SK-N-SH treated with all-trans-retinoic acid at 6 μM for 48 hours (cell line): ENCODE measurements around the gene TRAPPC2L.

ENCODE experiments used
- ATAC-seq: fragments of 200-7000 bp; cut with Tn5 transposase; 3 replicates; pipeline ENCODE4 v1.9.1; 2020; ENCODE audit warnings: mild to moderate bottlenecking, moderate library complexity
- ARNTL ChIP-seq: fragments of 450-650 bp; formaldehyde crosslinking; IDR thresholded peaks from 2 replicates; pipeline ENCODE4 v1.5.0; 2020; ENCODE audit warnings: low read depth, mild to moderate bottlenecking, moderate library complexity, borderline replicate concordance
- BACH2 ChIP-seq: fragments of 250-450 bp; sonication (Bioruptor Pico); IDR thresholded peaks from 2 replicates; pipeline ENCODE4 v1.9.0; 2021; ENCODE audit warnings: mild to moderate bottlenecking, borderline replicate concordance
- CSDC2 ChIP-seq: fragments of 250-450 bp; sonication (Bioruptor Pico); IDR thresholded peaks from 2 replicates; pipeline ENCODE4 v1.5.0; 2020; ENCODE audit warnings: mild to moderate bottlenecking, moderate library complexity
- ESRRG ChIP-seq: fragments of 250-450 bp; sonication (Bioruptor Pico); IDR thresholded peaks from 2 replicates; pipeline ENCODE4 v1.6.1; 2021; ENCODE audit warnings: mild to moderate bottlenecking
- GLIS3 ChIP-seq: fragments of 250-450 bp; sonication (Bioruptor Pico); IDR thresholded peaks from 2 replicates; pipeline ENCODE4 v1.5.0; 2020; ENCODE audit warnings: mild to moderate bottlenecking, moderate library complexity
- ISL1 ChIP-seq: fragments of 250-450 bp; sonication (Bioruptor Pico); IDR thresholded peaks from 2 replicates; pipeline ENCODE4 v2.1.2; 2022; ENCODE audit warnings: mild to moderate bottlenecking, moderate library complexity
- OSR1 ChIP-seq: fragments of 250-450 bp; sonication (Bioruptor Pico); IDR thresholded peaks from 2 replicates; pipeline ENCODE4 v1.8.0; 2022; ENCODE audit warnings: moderate library complexity, mild to moderate bottlenecking, inconsistent platforms
- PPARA ChIP-seq: fragments of 250-450 bp; sonication (Bioruptor Pico); IDR thresholded peaks from 2 replicates; pipeline ENCODE4 v1.5.0; 2020; ENCODE audit warnings: mild to moderate bottlenecking, borderline replicate concordance
- SNAI2 ChIP-seq: fragments of 250-450 bp; sonication (Bioruptor Pico); IDR thresholded peaks from 2 replicates; pipeline ENCODE4 v1.5.0; 2020; ENCODE audit warnings: mild to moderate bottlenecking, moderate library complexity
- TCF4 ChIP-seq: fragments of 250-450 bp; sonication (Bioruptor Pico); IDR thresholded peaks from 2 replicates; pipeline ENCODE4 v1.8.0; 2021; ENCODE audit warnings: mild to moderate bottlenecking, moderate library complexity, borderline replicate concordance
- ZC3H10 ChIP-seq: fragments of 250-450 bp; sonication (Bioruptor Pico); IDR thresholded peaks from 2 replicates; pipeline ENCODE4 v1.5.1; 2021; ENCODE audit warnings: mild to moderate bottlenecking, moderate library complexity
- ZFP3 ChIP-seq: fragments of 250-450 bp; sonication (Bioruptor Pico); IDR thresholded peaks from 2 replicates; pipeline ENCODE4 v1.5.0; 2020; ENCODE audit warnings: mild to moderate bottlenecking, moderate library complexity
- ZFP30 ChIP-seq: fragments of 450-650 bp; formaldehyde crosslinking; IDR thresholded peaks from 2 replicates; pipeline ENCODE4 v1.5.0; 2022; ENCODE audit warnings: mild to moderate bottlenecking, moderate library complexity
- ZNF70 ChIP-seq: fragments of 450-650 bp; formaldehyde crosslinking; IDR thresholded peaks from 2 replicates; pipeline ENCODE4 v1.5.0; 2020; ENCODE audit warnings: mild to moderate bottlenecking, moderate library complexity
- ZNF8 ChIP-seq: fragments of 450-650 bp; formaldehyde crosslinking; IDR thresholded peaks from 2 replicates; pipeline ENCODE4 v1.5.0; 2020; ENCODE audit warnings: mild to moderate bottlenecking, moderate library complexity
- TF ChIP-seq, protein P1 (sequence below): fragments of 250-450 bp; sonication (Bioruptor Pico); IDR thresholded peaks from 2 replicates; pipeline ENCODE4 v1.5.1; 2021; ENCODE audit warnings: mild to moderate bottlenecking, moderate library complexity
- TF ChIP-seq, protein P2 (sequence below): fragments of 250-450 bp; sonication (Bioruptor Pico); IDR thresholded peaks from 2 replicates; pipeline ENCODE4 v1.8.0; 2021; ENCODE audit warnings: low read depth, mild to moderate bottlenecking, moderate library complexity, borderline replicate concordance
- TF ChIP-seq, protein P3 (sequence below): fragments of 250-450 bp; sonication (Bioruptor Pico); IDR thresholded peaks from 2 replicates; pipeline ENCODE4 v1.8.0; 2020; ENCODE audit warnings: mild to moderate bottlenecking, moderate library complexity, borderline replicate concordance
- TF ChIP-seq, protein P4 (sequence below): fragments of 250-450 bp; sonication (Bioruptor Pico); IDR thresholded peaks from 2 replicates; pipeline ENCODE4 v1.5.1; 2020; ENCODE audit warnings: low read depth, mild to moderate bottlenecking, moderate library complexity
- TF ChIP-seq, protein P5 (sequence below): fragments of 250-450 bp; sonication (Bioruptor Pico); IDR thresholded peaks from 2 replicates; pipeline ENCODE4 v1.5.0; 2020; ENCODE audit warnings: mild to moderate bottlenecking, moderate library complexity

TRAPPC2L gene

DNA sequence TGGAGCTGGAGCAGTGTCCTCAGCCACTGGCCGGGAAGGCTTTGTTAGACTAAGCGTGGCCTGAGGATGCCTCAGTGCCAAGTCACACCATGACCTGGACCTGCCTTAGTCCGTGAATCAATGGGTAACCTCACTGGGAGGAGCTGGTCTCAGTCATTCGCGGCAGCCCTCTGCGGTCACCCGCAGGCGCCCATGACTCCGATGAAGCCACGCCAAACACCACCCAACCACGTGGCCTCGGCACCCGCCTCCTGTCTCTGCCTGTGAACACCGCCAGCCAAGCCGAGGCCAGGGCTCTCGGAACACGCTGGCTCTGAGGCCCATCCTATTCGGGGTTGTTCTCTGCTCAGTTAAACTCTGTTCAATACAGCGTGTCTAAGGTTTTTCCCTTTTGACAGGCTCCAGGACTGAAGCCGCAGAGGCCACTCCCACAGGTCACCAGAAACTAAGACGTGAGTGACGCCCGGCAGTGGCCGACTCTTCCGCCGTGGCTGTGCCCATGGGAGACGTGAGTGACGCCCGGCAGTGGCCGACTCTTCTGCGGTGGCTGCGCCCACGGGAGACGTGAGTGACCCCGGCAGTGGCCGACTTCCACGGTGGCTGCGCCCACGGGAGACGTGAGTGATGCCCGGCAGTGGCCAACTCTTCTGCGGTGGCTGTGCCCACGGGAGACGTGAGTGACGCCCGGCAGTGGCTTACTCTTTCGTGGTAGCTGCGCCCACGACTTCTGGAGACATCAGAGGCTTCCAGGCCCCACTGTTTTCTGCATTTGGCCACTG, 26.4 kb downstream of the TRAPPC2L start:
- TF ChIP-seq PPARA (CRISPR knock-in tag), result no peak
- TF ChIP-seq, protein P1, sequence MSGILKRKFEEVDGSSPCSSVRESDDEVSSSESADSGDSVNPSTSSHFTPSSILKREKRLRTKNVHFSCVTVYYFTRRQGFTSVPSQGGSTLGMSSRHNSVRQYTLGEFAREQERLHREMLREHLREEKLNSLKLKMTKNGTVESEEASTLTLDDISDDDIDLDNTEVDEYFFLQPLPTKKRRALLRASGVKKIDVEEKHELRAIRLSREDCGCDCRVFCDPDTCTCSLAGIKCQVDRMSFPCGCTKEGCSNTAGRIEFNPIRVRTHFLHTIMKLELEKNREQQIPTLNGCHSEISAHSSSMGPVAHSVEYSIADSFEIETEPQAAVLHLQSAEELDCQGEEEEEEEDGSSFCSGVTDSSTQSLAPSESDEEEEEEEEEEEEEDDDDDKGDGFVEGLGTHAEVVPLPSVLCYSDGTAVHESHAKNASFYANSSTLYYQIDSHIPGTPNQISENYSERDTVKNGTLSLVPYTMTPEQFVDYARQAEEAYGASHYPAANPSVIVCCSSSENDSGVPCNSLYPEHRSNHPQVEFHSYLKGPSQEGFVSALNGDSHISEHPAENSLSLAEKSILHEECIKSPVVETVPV, result no peak
- no peak for TF ChIP-seq ZC3H10 (CRISPR knock-in tag)
- TF ChIP-seq CSDC2, result no peak
- TF ChIP-seq, protein P2, sequence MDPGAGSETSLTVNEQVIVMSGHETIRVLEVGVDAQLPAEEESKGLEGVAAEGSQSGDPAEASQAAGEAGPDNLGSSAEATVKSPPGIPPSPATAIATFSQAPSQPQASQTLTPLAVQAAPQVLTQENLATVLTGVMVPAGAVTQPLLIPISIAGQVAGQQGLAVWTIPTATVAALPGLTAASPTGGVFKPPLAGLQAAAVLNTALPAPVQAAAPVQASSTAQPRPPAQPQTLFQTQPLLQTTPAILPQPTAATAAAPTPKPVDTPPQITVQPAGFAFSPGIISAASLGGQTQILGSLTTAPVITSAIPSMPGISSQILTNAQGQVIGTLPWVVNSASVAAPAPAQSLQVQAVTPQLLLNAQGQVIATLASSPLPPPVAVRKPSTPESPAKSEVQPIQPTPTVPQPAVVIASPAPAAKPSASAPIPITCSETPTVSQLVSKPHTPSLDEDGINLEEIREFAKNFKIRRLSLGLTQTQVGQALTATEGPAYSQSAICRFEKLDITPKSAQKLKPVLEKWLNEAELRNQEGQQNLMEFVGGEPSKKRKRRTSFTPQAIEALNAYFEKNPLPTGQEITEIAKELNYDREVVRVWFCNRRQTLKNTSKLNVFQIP (CRISPR knock-in tag), result no peak
- TF ChIP-seq, protein P3, sequence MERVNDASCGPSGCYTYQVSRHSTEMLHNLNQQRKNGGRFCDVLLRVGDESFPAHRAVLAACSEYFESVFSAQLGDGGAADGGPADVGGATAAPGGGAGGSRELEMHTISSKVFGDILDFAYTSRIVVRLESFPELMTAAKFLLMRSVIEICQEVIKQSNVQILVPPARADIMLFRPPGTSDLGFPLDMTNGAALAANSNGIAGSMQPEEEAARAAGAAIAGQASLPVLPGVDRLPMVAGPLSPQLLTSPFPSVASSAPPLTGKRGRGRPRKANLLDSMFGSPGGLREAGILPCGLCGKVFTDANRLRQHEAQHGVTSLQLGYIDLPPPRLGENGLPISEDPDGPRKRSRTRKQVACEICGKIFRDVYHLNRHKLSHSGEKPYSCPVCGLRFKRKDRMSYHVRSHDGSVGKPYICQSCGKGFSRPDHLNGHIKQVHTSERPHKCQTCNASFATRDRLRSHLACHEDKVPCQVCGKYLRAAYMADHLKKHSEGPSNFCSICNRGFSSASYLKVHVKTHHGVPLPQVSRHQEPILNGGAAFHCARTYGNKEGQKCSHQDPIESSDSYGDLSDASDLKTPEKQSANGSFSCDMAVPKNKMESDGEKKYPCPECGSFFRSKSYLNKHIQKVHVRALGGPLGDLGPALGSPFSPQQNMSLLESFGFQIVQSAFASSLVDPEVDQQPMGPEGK (CRISPR knock-in tag), result no peak
- TF ChIP-seq ZNF70 (CRISPR knock-in tag), result no peak
- no peak for TF ChIP-seq ISL1 (CRISPR knock-in tag)
- TF ChIP-seq ZFP3 (CRISPR knock-in tag), result no peak
- TF ChIP-seq GLIS3 (CRISPR knock-in tag), result no peak
- TF ChIP-seq ZNF8 (CRISPR knock-in tag), result no peak
- TF ChIP-seq, protein P4, sequence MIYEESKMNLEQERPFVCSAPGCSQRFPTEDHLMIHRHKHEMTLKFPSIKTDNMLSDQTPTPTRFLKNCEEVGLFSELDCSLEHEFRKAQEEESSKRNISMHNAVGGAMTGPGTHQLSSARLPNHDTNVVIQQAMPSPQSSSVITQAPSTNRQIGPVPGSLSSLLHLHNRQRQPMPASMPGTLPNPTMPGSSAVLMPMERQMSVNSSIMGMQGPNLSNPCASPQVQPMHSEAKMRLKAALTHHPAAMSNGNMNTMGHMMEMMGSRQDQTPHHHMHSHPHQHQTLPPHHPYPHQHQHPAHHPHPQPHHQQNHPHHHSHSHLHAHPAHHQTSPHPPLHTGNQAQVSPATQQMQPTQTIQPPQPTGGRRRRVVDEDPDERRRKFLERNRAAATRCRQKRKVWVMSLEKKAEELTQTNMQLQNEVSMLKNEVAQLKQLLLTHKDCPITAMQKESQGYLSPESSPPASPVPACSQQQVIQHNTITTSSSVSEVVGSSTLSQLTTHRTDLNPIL (CRISPR knock-in tag), result no peak
- TF ChIP-seq, protein P5, sequence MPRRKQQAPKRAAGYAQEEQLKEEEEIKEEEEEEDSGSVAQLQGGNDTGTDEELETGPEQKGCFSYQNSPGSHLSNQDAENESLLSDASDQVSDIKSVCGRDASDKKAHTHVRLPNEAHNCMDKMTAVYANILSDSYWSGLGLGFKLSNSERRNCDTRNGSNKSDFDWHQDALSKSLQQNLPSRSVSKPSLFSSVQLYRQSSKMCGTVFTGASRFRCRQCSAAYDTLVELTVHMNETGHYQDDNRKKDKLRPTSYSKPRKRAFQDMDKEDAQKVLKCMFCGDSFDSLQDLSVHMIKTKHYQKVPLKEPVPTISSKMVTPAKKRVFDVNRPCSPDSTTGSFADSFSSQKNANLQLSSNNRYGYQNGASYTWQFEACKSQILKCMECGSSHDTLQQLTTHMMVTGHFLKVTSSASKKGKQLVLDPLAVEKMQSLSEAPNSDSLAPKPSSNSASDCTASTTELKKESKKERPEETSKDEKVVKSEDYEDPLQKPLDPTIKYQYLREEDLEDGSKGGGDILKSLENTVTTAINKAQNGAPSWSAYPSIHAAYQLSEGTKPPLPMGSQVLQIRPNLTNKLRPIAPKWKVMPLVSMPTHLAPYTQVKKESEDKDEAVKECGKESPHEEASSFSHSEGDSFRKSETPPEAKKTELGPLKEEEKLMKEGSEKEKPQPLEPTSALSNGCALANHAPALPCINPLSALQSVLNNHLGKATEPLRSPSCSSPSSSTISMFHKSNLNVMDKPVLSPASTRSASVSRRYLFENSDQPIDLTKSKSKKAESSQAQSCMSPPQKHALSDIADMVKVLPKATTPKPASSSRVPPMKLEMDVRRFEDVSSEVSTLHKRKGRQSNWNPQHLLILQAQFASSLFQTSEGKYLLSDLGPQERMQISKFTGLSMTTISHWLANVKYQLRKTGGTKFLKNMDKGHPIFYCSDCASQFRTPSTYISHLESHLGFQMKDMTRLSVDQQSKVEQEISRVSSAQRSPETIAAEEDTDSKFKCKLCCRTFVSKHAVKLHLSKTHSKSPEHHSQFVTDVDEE (CRISPR knock-in tag), result no peak
- no peak for TF ChIP-seq BACH2
- no peak for TF ChIP-seq ZFP30
- TF ChIP-seq SNAI2 (CRISPR knock-in tag), result no peak
- no peak for TF ChIP-seq TCF4
- TF ChIP-seq ESRRG (CRISPR knock-in tag), result no peak
- no peak for TF ChIP-seq OSR1 (CRISPR knock-in tag)
- TF ChIP-seq, all 23 proteins: peak for 0
- ATAC-seq, result no peak

DNA sequence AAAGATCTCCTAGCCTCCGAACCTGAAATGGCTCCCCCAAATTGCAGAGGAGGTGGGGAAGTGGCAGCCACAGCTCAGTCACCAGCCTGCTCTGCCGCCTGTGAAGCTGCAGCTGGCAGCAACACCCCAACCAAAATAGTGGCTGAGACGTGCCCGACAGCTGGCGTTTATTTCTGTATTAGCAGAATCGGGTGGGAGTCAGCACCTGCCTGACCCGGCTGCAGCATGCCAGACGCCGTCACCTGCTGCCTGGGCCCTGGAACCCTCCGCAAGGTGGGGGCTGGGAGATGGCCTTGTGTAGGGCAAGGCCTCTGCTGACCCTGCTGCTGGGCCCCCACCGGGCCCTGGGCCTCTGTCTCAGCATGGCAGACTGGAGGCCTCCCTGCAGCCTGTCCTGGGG, 27.0 kb downstream of the TRAPPC2L start:
- TF ChIP-seq BACH2 (no peak), SNAI2 (CRISPR knock-in tag) (no peak), ARNTL (CRISPR knock-in tag) (no peak), ZFP3 (CRISPR knock-in tag) (no peak), CSDC2 (no peak), PPARA (CRISPR knock-in tag) (no peak), OSR1 (CRISPR knock-in tag) (no peak)
- TF ChIP-seq, protein P3 (CRISPR knock-in tag), result no peak
- ATAC-seq, result no peak
